DND-41 (cell line): ENCODE data around the gene RTP1.

Source experiments
- CTCF ChIP-seq: IDR thresholded peaks from 2 replicates; pipeline ENCODE4 v1.5.1; 2012; ENCODE audit warnings: borderline replicate concordance, low read length, moderate library complexity, mild to moderate bottlenecking; ENCODE audit not compliant: poor library complexity, severe bottlenecking; ENCODE audit errors: extremely low read depth
- EZH2 ChIP-seq: IDR thresholded peaks from 3 replicates; pipeline ENCODE4 v1.6.1; 2012; ENCODE audit warnings: borderline replicate concordance, low read depth, mild to moderate bottlenecking, moderate library complexity, low read length, inconsistent platforms; ENCODE audit not compliant: severe bottlenecking

- TF ChIP-seq CTCF (no peak), EZH2 (no peak)
Observed at GRCh38 chr3:187183210-187183862, 13.9 kb upstream of the RTP1 start.
